Neural cell (in vitro differentiated cells): ENCODE measurements around the gene CDH4. TPM values are rescaled to one million over a fixed set of nuclear protein-coding genes. Genes with fewer than 3 reads are reported as not detected.

Source experiments
- H2AFZ ChIP-seq: fragments of 200-600, 300-800 bp; sonication (generic), shearing (Covaris generic); 2 replicates; pipeline ENCODE4 v1.6.0; 2014; ENCODE audit warnings: low read depth, mild to moderate bottlenecking, antibody characterized with exemption, low read length, moderate library complexity
- H3F3A ChIP-seq: fragments of 200-600 bp; shearing (Covaris generic); 2 replicates; pipeline ENCODE4 v1.6.1; 2016; ENCODE audit warnings: mild to moderate bottlenecking, moderate library complexity, mixed read lengths, antibody characterized with exemption, low read length; ENCODE audit not compliant: insufficient read depth, poor library complexity, severe bottlenecking
- H3K27ac ChIP-seq: fragments of 200-600, 300-800 bp; sonication (generic), shearing (Covaris generic); 2 replicates; pipeline ENCODE4 v1.5.1; 2014; ENCODE audit warnings: mild to moderate bottlenecking, low read length, moderate library complexity
- H3K27me3 ChIP-seq: fragments of 300-800, 200-600 bp; sonication (generic), shearing (Covaris generic); 2 replicates; pipeline ENCODE4 v1.6.0; 2014; ENCODE audit warnings: mild to moderate bottlenecking, low read depth, low read length, moderate library complexity; ENCODE audit not compliant: insufficient read depth
- H3K36me3 ChIP-seq: fragments of 300-800, 200-600 bp; sonication (generic), shearing (Covaris generic); 2 replicates; pipeline ENCODE4 v1.5.1; 2014; ENCODE audit warnings: mild to moderate bottlenecking, antibody characterized with exemption, low read length, moderate library complexity; ENCODE audit not compliant: insufficient read depth
- H3K4me2 ChIP-seq: fragments of 300-800, 200-600 bp; sonication (generic), shearing (Covaris generic); 2 replicates; pipeline ENCODE4 v1.6.0; 2014; ENCODE audit warnings: mild to moderate bottlenecking, low read length
- H3K4me3 ChIP-seq: fragments of 300-800, 200-600 bp; sonication (generic), shearing (Covaris generic); 2 replicates; pipeline ENCODE4 v1.5.1; 2014; ENCODE audit warnings: mild to moderate bottlenecking, low read length, moderate library complexity
- H3K79me2 ChIP-seq: fragments of 200-600 bp; shearing (Covaris generic); replicated peaks from 2 replicates; pipeline ENCODE4 v1.6.0; 2014; ENCODE audit warnings: mild to moderate bottlenecking, low read length, moderate library complexity; ENCODE audit not compliant: insufficient read depth
- H3K9ac ChIP-seq: fragments of 300-800, 200-600 bp; sonication (generic), shearing (Covaris generic); 2 replicates; pipeline ENCODE4 v1.6.1; 2016; ENCODE audit warnings: mild to moderate bottlenecking, low read length, mixed read lengths
- H3K9me2 ChIP-seq: fragments of 200-600 bp; shearing (Covaris generic); 2 replicates; pipeline ENCODE4 v1.6.1; 2016; ENCODE audit warnings: mild to moderate bottlenecking, low read length, mixed read lengths; ENCODE audit not compliant: insufficient read depth
- H3K9me3 ChIP-seq: fragments of 200-600, 300-800 bp; sonication (generic), shearing (Covaris generic); 2 replicates; pipeline ENCODE4 v1.6.1; 2016; ENCODE audit warnings: mild to moderate bottlenecking, mixed run types, low read length, moderate library complexity, mixed read lengths
- H4K20me1 ChIP-seq: fragments of 200-600 bp; shearing (Covaris generic); 2 replicates; pipeline ENCODE4 v1.6.1; 2016; ENCODE audit warnings: mild to moderate bottlenecking, mixed run types; ENCODE audit not compliant: insufficient read depth
- CTCF ChIP-seq: fragments of 450-650 bp; IDR thresholded peaks from 2 replicates; pipeline ENCODE4 v1.5.1; 2014; ENCODE audit warnings: antibody characterized with exemption, mild to moderate bottlenecking, moderate library complexity; ENCODE audit not compliant: poor library complexity, severe bottlenecking
- EP300 ChIP-seq: fragments of 450-650 bp; conservative IDR thresholded peaks from 2 replicates; pipeline ENCODE4 v1.6.1; 2014; ENCODE audit warnings: antibody characterized with exemption, mild to moderate bottlenecking, moderate library complexity; ENCODE audit not compliant: poor library complexity, severe bottlenecking
- EZH2 ChIP-seq: fragments of 200-600, 300-800 bp; shearing (Covaris generic), sonication (generic); IDR thresholded peaks from 2 replicates; pipeline ENCODE4 v1.6.1; 2014; ENCODE audit warnings: antibody characterized with exemption, low read length, borderline replicate concordance, mild to moderate bottlenecking; ENCODE audit not compliant: insufficient read depth, poor library complexity, severe bottlenecking
- MXI1 ChIP-seq: fragments of 450-650 bp; conservative IDR thresholded peaks from 2 replicates; pipeline ENCODE4 v1.6.1; 2014; ENCODE audit warnings: antibody characterized with exemption, mild to moderate bottlenecking; ENCODE audit not compliant: poor library complexity, severe bottlenecking
- POLR2AphosphoS5 ChIP-seq: IDR thresholded peaks from 2 replicates; pipeline ENCODE4 v1.6.1; 2012
- RAD21 ChIP-seq: fragments of 450-650 bp; conservative IDR thresholded peaks from 2 replicates; pipeline ENCODE4 v1.6.1; 2014; ENCODE audit warnings: antibody characterized with exemption, mild to moderate bottlenecking, moderate library complexity
- SMC3 ChIP-seq: fragments of 450-650 bp; conservative IDR thresholded peaks from 2 replicates; pipeline ENCODE4 v1.6.1; 2014; ENCODE audit warnings: antibody characterized with exemption, mild to moderate bottlenecking, moderate library complexity; ENCODE audit not compliant: poor library complexity
- TAF1 ChIP-seq: IDR thresholded peaks from 2 replicates; pipeline ENCODE4 v1.6.1; 2012; ENCODE audit warnings: low read depth
- polyA plus RNA-seq: library from polyadenylated mRNA; depleted of rRNA; stranded (reverse); fragments of >200 nt; gene quantifications from 2 replicates; pipeline ENCODE4 v1.2.3, GENCODE V29; 2014
- TF ChIP-seq, protein P1 (sequence below): IDR thresholded peaks from 2 replicates; pipeline ENCODE4 v1.6.1; 2012; ENCODE audit warnings: borderline replicate concordance

Gene CDH4
- polyA plus RNA-seq, 1 donor from 2014 or later, result 24.6 TPM

DNA sequence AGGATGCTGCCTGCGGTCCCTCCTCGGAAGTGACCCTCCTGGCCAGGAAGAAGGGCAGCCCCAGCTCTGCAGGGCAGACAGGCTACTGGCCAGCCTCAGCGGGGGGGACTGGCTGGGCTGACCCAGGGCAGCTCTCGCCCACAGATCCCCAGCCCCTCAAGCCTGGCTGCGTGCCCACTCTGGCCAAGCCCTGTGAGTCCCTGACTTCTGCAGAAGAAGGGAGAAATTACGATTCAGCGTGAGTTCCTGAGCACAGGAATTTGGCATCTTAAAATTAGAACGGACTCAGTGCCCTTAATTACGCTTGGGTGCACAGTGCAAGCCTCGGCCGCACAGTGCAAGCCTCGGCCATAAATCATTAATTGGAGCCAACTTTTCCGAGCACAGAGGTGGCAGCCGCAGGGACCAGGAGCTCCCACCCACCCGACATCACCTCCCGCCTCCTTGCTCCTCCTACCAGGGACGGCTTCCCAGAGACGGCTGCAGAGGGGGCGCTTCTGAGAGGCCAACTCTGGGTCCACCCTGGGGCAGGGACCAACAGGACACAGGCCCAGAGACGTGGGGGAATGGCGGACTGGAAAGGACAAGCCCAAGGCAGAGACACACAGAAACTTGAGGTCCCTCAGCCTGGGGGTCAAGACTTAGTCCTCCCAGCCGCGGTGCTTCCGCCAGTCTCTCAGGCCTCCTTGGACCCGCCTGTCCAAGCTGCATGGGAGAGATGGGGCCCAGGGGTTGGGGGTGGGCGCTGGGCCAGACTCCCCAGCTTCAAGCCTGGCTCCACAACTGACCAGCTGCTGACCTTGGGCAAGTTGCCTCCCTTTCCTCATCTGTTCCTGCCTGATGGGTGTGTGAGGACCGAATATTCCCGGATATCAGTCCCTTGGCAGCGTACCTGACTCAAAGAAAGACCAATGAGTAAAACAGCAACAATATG is 648.2 kb downstream of the CDH4 start:
- Histone ChIP-seq H3K27me3 (no peaks in the 10 kb centered on the region), H3K36me3 (no peaks in the 10 kb centered on the region), H3K4me2 (no peak overlapping the region), H3K79me2 (no peaks in the 10 kb centered on the region), H2AFZ (no peak overlapping the region), H3K9me3 (no peaks in the 10 kb centered on the region), H3F3A (no peaks in the 10 kb centered on the region), H3K27ac (no peak overlapping the region), H3K9me2 (no peaks in the 10 kb centered on the region), H3K4me3 (no peak overlapping the region), H4K20me1 (no peaks in the 10 kb centered on the region), H3K9ac (no peak overlapping the region)
- TF ChIP-seq EZH2 (no peak), TAF1 (no peak), EP300 (no peak), POLR2AphosphoS5 (no peak), RAD21 (no peak), MXI1 (no peak), CTCF (no peak), SMC3 (no peak)
- TF ChIP-seq, protein P1, sequence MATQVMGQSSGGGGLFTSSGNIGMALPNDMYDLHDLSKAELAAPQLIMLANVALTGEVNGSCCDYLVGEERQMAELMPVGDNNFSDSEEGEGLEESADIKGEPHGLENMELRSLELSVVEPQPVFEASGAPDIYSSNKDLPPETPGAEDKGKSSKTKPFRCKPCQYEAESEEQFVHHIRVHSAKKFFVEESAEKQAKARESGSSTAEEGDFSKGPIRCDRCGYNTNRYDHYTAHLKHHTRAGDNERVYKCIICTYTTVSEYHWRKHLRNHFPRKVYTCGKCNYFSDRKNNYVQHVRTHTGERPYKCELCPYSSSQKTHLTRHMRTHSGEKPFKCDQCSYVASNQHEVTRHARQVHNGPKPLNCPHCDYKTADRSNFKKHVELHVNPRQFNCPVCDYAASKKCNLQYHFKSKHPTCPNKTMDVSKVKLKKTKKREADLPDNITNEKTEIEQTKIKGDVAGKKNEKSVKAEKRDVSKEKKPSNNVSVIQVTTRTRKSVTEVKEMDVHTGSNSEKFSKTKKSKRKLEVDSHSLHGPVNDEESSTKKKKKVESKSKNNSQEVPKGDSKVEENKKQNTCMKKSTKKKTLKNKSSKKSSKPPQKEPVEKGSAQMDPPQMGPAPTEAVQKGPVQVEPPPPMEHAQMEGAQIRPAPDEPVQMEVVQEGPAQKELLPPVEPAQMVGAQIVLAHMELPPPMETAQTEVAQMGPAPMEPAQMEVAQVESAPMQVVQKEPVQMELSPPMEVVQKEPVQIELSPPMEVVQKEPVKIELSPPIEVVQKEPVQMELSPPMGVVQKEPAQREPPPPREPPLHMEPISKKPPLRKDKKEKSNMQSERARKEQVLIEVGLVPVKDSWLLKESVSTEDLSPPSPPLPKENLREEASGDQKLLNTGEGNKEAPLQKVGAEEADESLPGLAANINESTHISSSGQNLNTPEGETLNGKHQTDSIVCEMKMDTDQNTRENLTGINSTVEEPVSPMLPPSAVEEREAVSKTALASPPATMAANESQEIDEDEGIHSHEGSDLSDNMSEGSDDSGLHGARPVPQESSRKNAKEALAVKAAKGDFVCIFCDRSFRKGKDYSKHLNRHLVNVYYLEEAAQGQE, result no peak

- H3K9me3 ChIP-seq, result no peaks in the 10 kb centered on the region
- H3K4me3 ChIP-seq, result no peak overlapping the region
- H2AFZ ChIP-seq, result no peak overlapping the region
- H3K9me2 ChIP-seq, result no peaks in the 10 kb centered on the region
- H3K4me2 ChIP-seq, result no peak overlapping the region
- H3K79me2 ChIP-seq, result no peaks in the 10 kb centered on the region
- H3F3A ChIP-seq, result no peaks in the 10 kb centered on the region
- no peaks in the 10 kb centered on the region for H3K36me3 ChIP-seq
- no peak overlapping the region for H3K9ac ChIP-seq
- H4K20me1 ChIP-seq, result no peaks in the 10 kb centered on the region
- TF ChIP-seq EZH2 (no peak), EP300 (no peak), CTCF (no peak), POLR2AphosphoS5 (no peak), RAD21 (no peak), SMC3 (no peak), TAF1 (no peak), MXI1 (no peak)
- TF ChIP-seq, protein P1, result no peak
- no peak overlapping the region for H3K27ac ChIP-seq
- no peaks in the 10 kb centered on the region for H3K27me3 ChIP-seq
These were observed 648.9 kb downstream of the CDH4 start for GRCh38 chr20:61900945-61901293.
